Fibroblast of skin of back (primary cell): ENCODE data around the gene MCC.

Source experiments
- DNase-seq: peaks from one replicate; pipeline ENCODE4 v3.0.0-alpha.2; 2013

The MCC gene

DNA sequence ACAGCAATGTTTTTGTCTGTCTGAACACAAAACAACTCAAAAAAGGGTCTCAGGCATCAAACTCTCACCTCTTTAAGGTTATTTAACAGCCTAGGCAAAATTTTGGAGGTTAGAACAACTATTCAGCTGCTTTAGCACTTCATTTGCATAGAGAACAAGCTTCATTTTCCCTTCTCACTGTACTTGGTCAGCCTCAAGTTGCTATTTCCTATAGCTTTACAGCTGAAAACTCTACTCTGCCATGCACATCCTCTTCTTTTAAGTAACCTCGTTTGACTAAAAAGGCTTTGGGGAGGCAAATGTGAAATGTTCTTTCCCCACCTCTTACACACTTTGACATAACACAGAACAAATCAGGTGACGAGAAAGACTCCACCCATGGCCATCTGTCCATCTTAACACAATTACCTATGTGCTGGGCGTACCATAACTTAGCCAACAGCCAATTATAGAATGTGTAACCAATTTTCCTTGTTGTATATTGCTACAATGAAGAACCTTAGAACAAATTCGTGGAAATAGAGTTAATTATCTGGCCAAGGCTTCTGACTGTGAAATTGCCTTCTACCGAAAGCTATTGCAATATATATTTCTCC is 315.9 kb downstream of the MCC start:
- no peak for DNase-seq

DNA sequence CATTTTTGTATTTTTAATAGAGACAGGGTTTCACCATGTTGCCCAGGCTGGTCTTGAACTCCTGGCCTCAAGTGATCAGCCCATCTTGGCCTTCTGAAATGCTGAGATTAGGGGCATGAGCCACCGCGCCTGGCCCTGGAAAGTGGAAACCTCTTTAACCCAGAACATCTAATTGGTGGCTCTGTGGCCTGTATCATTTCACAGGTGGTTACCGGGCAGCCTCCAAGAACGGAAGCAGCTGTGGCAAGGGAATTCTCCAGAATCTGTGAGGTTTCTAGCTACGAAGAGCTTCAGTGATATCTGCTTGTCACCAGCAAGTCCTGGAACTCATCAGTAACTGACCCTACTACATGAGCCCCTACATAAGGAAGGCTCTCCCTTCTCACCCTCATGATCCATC is 316.7 kb downstream of the MCC start:
- no peak for DNase-seq

DNA sequence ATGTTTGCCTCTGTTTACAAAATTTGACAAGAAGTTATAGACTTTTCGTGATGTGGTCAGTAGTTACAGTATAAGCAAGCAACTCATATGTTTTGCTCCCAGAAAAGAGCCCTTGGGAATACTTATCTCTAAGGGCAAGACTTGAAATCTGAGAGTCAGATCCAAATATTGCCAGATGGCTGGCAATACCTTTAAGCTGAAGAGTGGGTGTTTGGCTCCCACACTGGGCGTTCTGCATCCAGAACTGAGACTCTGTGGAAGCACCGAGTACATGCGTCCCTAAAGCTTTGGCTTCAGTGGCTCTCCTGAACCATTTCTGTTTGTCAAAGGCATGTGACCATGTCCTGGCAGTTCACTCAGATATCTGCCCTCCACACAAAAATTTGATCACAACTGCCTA is 317.5 kb downstream of the MCC start:
- no peak for DNase-seq

DNA sequence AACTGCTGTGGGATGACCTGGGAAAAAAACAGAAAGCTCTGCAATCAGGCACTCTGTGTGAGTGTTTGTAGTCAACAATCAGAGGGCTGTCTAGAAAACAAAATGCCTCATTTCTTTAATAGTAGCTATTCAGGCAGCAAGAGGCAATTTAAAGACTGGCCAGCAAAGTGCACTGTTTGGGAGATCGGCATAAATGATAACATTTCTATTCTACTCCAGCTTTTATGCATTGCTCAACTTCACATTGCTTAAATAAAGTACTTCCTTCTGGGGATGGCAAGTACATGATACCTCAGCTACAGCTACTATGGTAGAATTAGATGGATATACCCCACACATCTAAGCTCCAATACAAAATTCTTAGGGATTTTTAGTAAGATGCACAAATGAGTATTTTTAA is 318.5 kb downstream of the MCC start:
- DNase-seq, result no peak

DNA sequence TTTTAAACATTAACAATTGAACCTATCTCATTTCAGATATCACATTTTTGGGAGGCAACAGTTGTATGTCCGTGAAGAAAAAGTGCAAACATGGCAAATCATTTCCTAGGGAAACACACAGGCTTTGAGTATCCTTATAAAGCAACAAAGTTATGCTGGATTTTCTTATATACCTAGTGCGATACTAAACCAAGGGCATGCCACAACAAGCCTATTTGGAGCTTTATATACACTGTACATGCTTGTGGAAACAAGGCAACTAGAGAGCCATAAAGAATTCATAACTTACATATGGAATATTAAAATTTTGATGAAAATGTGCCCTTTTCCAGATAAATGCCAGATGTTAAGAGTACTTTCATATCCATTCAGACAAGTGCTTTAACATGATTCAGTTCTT is 320.3 kb downstream of the MCC start:
- no peak for DNase-seq

DNA sequence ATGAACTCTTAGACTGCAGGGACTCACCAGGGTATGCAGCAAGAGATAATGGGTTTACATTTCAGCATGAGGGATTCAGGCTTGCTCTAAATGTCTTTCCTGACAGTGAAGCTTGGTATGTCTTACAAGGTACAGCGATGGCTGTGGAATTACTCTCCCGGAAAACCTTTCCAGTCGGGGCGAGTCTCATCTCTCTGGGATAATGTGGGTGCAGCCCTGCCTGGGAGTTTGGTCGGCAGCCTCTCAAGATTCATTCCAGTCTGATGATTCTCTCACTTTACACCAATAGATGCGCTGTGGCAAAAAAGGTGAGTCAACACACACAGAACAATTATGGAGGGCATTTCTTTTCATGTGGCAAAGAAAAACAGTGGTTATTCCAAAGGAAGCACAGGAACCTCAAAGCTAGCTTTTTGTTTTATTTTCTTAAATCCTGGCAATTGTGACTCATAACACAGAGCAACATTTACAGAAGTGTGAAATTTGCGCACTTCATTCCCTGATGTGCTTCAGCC is 321.3 kb downstream of the MCC start:
- DNase-seq, result peak; percentile 88

DNA sequence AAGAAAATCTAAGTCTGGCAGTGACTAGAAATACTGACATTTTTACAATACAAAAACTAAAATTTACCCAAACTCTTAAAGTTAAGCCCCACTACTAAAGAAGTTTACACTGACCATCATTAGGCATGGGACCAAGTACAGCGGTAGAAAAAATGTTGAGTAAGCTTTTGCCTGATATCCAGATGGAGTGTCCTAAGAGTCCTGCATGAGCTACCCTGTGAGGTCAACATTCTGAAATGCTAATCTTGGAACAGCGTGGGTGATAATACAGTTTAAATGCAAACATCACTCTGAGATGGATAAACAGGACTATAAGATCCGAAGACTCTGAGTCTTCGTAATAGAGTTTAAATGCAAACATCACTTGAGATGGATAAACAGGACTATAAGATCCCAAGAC is 322.0 kb downstream of the MCC start:
- DNase-seq, result no peak

DNA sequence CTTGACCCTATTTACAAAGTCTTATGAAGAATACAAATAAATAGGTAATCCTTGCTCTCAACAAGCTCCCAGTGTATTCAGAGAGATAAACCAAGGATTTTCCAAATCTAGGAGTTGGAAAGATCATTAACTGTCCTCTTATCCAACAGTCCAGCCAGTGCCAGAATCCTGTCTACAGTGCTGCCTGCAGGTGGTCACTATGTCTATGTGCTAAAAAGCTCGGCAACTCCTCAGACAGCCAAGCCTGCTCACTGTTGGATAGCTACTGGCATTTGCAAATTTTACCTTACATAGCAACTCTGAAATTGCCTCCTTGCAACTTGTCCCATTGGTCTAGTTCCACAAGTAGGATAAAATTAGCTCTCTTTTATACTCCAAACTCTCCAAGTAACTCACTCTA is 324.2 kb downstream of the MCC start:
- no peak for DNase-seq

DNA sequence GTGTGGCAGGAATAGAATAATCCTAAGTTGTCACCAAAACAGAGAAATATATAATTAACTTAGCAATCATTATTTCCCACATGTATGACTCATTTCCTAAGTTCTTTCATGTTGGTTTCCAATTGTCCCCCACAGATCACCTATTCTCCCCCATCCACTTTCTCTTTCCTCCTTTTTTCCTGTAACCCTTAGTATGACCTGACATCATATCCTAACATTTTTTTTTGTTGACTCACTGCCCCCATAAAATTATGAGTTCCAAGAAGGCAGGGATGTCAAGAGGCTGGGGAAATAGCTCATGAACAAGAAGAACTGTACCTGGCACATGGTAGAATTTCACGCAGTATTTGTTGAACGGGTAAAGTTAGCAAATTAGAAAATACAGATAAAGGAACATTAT is 324.9 kb downstream of the MCC start:
- DNase-seq, result peak; percentile 53

DNA sequence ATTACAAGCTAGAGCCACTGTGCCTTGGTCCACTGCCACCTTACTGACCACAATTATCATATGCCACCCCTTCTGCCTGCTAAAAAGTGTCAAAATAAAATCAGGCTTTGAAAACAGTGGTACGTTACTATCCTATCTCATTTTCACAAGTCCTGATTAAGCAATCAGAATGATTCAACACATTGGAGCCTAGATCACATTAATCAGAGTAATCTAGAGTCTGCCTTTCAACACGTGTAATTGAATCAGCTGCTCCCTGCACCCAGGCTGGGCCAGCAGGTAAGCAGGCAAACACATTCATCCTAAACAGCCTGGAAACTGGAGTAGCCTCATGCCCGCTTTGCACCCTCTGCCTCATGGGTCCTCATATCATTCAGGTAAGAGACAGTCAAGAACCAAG is 325.5 kb downstream of the MCC start:
- DNase-seq, result peak; percentile 22

DNA sequence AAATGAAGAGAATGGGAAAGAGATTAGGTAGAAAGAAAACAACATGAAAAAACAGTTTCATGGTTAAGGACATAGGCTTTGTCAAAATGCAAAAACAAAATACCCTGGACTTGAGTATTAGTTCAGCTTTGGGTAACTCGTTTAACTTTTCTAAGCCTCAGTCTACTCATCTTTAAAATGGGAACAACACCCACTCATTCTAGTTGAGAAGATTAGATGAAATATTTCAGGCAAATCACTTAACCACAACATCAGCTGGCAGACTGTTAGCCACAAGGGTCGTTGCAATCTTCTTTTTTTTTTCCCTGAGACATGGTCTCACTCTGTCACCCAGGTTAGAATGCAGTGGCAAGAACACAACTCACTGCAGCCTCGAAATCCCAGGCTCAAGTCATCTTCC is 326.0 kb downstream of the MCC start:
- no peak for DNase-seq

DNA sequence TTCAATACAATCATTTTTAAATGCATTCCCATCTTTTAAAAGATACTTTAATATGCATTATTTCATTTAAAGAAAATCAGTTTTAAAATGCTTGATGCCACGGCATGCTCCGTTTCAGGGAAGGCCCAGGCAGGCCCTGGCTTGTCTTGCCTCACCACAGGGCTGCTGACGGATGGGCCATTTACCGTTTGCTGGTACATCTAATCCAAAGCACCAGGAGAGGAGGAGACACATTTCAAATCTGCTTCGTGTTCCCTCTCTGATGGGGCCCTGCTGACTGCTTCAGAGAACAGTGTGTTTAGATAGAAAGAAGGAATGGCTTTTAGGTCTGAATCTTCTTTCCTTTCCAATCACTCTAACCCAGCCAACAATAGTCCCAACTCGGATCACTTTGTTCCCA is 326.4 kb downstream of the MCC start:
- no peak for DNase-seq

DNA sequence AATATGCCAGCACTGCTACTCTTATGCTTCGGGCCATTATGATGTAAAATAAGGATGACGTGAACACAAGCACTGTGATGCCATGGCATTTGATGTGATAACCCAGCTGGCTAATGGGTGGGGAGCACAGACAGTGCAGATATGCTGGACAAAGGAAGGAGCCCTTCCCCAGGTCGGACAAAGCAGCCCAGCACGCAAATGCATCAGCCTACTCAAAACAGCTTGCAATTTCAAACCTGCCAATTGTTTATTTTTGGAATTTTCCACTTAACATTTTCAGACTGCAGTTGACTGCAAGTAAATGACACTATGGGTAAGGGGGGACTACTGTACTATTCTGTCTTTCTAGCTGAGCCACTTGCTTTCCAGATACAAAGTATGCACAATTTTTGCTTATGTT is 330.4 kb downstream of the MCC start:
- DNase-seq, result no peak

DNA sequence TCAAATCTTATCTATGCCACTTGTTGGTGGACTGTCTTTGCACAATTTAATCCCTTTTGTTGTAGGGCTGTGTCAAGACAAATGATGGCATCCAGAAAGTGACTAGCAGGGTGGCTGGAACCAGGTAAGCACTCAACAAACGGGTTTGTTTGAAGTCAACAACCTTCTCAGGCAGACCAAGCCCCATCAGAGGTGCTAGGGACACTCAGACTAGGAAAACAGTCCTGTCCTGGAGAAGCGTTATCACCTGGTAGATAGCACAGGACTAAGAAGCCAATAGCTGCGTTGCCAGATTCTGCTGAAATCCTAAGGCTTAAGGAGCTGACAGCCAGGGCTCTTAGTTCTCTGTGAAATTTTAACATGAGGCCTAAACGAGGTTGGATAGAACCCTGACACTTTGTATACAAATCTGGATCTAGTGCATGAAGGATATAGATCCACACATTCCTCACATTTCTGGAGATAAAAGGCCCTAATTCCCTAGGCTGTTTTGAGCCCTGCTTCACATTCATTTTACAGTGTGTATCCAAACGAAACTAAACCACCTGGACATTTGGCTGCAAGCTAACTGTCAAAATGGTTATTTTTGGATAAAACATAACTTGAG is 331.9 kb downstream of the MCC start:
- no peak for DNase-seq

DNA sequence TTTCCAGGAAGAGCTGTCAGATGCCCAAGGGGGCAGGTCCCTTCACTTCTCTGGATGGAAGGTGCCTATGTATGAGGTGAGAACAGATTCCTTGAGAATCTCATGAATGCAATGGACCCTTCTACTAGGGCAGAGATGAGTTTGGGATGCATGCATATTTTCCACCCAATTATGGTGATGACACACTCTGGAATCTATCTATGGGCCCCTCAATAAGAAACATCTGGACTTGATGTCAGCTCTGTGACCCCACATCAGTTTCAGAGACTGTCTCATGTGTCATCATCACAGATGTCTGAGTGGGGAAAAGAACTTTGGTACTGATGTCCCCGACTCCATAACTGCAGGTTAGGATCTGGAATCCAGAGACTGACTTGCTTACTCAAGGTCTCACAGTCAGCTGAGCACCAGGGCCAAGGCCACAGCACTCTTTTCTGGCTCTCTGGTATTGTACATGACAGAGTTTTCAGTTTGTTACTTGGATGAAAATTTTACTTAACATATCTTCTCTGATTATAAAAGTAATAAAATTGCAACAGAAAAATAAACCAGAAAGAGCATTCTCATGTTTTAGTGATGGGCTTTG is 334.6 kb downstream of the MCC start:
- peak; percentile 56 for DNase-seq

DNA sequence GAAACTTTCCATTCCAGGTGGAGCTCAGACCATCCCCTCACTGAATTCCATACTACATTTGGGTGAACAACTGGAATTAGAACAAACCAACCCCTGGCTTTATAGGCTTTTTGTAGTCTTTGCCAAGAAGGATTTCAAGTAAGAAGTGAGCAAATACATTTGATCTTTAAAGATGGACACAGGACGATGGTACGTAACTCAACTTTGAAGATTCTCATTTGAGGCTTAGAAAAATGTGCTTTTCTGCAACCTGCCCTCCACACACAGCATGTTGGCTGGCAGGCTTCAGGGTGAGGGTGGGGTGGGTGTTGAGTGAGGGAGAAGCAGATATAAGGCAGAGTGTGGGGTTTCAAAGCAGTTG is 335.9 kb downstream of the MCC start:
- DNase-seq, result no peak

DNA sequence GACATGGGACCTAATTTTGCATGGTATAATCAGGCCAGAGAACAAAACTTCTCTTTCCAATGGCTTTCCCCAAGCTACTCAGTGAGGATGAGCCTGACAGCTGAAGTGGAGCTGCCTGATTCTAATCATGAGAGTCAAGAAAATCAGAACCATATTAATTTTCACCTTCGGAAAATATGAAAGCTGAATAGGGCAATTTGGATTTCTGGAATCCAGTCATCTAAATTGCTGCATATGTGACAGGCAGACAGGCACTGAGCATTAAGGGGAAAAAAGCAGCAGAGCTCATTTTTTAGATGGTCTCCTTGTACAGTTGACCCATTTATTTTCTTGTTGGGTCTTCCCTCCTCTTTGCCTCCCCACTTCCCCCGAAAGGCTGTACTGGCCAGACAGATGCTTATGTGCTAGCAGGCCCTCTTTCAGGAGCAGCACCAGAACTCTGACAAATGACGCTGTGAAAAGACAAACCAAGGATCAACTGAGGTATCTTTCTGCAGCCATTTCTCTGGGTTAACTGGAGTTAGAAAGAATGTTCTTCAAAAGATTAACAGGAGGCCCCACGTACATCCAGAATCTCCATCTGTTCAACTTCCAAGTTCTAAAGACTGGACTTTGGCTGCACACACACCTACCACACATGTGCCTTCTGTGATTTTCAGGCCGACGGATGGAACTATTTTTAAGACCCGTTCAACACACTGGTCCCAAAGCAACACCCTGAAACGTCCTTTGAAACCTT is 336.4 kb downstream of the MCC start:
- DNase-seq, result no peak

DNA sequence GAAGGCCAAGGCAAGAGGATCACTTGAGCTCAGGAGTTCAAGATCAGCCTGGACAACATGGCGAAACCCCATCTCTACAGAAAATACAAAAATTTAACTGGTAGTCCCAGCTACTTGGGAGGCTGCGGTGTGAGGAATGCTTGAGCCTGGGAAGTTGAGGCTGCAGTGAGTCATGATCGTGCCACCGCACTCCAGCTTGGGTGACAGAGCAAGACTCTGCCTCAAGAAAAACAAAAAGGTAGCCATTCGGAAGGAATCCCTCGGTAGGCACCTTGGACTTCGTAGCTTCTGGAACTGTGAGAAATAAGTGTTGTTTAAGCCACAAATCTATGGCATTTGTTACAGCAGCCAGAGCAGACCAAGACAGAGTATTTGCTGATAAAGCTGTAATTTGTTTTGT is 337.4 kb downstream of the MCC start:
- peak; percentile 49 for DNase-seq

DNA sequence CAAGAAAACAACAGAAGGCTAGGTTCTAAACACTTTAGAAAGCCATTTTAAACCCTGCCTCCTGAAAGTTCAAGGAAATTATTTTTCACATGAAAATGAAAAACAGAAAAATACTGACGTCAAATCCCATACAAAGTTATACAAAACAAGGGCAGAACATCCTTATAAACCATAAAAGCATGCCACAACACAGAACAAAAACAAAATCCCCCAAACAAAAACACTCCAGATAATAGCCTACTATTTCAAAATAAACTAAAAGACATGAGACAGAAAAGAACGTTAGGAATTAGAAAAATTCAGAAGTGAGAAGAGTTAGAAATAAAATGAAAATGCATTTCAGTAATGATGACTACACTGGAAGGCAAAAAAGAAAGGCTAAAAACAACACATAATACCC is 338.0 kb downstream of the MCC start:
- peak; percentile 17 for DNase-seq

DNA sequence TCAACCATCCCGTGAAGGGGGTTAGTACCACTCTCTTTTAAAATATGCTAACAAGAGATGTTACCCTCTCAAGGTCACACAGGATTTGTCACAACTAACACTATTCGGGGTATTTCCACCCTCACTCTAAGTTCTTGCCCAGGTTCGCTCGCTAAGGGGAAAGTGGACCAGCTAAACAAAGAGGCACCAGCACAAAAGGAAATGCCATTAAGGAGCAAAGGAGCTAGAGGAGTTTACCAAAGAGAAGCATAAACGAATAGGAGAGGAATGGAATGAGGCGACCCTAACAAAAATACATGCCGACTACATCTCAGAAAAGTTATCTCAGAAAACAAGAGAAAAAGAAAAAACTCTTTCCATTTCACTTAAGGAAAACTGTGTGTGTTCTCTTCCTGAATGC is 340.7 kb downstream of the MCC start:
- no peak for DNase-seq

DNA sequence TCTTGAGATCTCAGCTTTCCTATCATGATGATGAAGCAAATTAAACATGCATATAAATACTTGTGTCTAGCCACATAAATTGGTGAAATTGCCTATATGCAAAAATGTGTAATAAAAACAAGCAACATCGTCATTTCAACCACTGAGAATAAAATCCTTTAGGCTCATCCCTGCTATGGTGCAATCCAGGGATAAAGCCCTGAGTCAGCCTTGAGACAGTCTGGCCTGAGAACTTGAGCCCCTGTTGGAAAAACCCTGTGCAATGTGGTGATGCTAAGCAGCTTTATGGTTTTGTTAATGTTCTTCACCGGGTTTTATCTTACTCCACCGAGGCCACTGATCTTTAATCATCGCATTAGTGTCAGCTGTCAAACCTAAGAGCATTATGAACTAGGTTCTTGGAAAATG is 341.1 kb downstream of the MCC start:
- peak; percentile 88 for DNase-seq

DNA sequence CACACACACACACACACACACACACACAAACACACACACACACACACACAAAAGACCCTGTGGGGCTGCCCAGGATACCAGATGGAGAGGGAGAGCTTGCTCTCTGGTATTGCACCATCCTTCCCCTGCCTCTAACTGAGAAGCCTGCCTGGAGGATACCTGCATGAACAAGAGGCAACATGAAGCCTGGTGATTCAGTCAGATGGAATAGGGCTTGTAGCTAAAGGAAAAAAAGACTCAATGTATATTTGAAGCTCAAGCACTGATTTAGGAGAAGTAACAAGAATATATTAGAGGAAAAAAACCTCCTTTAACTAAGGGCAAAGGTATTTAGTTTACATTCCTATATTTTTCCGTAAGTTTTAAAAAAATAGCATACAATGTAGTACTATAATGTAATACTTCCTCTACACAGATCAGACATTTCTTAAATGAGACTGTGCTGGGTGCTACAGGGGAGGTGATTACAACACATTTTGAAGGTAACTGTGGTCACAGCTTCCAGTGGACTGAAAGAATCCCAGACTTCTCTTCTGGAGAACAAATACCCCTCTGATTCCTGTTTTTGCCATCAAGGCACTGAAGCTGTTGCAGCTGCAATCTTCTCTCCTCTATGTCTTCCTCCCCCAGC is 342.4 kb downstream of the MCC start:
- peak; percentile 39 for DNase-seq

DNA sequence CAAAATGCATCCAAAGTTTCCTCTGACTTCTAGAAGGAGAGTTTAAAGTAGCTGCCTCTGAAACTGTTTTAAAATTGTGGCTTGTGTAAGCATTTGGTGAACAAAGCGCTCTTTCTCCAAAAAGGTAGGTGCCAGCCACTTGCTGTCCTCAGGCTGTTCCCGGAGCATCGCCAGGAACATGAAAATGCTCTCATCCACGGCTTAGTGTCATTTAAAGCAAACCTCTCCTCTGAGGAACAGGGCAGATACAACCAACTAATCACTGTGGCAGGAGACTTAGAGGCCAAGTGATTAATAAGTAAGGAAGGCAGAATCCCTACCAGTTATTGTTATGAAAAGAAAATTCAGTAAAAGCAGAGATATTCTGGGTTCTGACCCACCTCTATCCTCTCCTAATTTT is 346.1 kb downstream of the MCC start:
- DNase-seq, result no peak
